Central memory CD4-positive, alpha-beta T cell (primary cell): ENCODE results near the gene COL19A1.
"Not testable (repeated sequence)": the region's sequence is repeated elsewhere in the genome, so short reads cannot be mapped to it uniquely, and the experiment has no call there.

Experiments
- DNase-seq: peaks from one replicate; pipeline ENCODE4 v3.0.0; 2022

Gene COL19A1

DNA sequence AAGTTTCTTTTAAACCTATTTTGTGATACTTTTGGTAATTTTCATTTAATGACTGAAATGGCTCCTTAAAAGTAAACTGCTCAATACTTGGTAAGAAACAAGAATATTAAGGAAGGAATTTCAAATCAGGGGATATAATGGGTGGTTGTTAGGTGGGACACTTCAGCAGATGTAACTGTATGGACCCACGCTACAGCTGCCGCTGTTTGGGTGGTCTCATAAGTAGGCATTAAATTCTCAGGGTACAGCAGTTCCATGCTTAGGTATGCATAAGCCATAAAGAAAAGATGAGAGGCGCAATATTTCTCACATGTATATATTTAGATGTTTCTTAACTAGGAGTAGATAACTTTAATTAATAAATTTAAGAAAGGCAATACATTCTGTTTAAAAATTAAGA, 35.0 kb downstream of the COL19A1 start:
- DNase-seq: no peak

DNA sequence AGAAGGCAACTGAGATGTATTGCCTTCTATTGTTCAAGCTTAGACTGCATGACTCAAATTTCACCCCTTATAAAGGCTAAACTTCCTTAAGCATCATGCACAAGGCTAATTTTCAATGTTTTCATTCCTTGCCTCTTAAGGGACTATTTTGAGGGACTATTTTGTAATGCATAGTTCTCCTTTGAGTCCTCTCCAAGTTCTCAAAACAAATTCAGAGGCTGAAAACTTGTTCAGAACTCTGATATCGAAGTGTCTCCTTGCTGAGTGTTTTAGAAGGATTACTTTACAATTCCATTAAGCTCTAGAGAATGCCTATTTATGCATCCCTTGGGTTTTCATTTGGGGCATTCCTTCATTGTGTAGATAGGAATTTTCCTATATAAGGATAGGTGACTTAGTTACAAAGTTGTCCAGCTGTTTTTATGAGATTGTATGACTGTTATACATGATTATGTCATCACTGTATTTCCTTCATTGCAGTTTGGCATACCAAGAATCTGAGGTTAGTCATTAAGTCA, 41.7 kb downstream of the COL19A1 start:
- no peak for DNase-seq

DNA sequence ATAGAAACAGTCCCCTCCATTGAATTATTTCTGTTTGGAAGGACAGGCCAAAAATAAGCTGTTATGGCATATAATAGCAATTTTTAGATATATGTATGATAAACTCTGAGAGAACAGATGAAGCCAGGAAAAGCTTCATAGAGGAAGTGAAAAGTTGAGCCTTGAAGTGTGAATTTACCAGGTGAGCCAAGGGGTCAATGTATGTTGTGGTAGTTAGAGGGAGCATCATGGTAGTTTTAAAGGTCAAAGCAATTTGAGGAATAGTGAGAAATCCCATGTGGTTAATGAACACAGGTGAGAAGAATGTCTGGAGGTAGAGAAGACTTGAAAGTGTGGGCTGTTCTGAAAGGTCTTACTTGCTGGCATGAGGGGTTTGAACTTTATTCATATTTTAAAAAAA, 47.0 kb downstream of the COL19A1 start:
- DNase-seq: no peak

DNA sequence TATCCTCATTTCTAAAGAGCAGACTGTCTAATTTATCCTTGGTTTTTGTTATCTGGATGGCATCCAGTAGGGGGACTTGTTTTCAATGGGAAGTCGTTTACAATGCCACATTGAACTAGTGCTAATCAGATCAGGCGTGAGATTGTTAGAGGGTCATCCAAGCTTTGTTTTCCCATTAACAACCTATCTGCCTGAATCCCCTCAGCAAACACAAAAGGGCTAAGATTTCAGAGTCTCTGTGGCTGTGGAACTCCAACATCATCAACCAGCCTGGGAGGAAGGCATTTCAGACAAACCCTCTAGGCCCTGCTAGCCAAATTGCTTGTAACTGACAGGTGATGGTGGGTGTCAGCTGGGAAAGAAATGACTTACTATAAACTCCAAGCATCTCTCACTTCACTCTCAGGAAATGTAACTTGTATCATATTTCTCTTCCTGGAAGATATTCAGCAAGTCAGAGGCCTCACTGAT, 47.7 kb downstream of the COL19A1 start:
- DNase-seq: no peak

DNA sequence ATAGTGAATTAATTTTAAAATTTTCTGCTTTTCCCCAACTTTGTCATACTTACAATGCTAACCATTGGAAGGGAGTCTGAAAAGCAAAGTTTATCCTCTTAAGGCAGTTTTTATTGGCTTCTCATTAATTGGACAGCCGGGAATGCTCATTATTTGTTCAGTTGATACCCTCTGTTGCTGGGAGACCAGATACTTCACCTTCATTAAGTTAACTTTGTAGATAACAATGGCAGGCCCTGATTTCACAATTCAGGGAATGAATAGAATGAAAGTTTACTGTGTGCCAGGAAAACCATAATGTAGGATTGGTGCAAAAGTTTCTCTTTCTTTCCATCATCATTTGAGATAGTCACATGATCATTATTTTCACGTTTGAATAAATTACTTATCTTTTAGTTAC, 49.0 kb downstream of the COL19A1 start:
- no peak for DNase-seq

DNA sequence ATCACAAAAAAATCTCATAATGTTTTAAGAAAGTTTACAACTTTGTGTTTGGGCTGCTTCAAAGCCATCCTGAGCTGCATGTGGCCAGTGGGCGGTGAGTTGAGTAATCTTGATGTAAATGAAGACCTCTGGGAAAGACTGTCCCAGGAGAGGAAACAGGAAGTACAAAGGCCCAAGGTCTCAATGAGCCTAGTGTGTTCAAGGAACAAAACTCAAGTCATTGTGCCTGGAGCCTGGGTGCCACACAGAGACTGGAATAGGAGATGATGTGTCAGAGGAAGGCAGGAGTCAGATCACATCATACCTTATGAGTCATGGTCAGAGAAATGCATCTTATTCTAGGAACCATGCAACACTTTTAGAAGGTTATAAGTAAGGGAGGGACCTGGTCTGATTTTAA, 51.5 kb downstream of the COL19A1 start:
- DNase-seq: no peak

DNA sequence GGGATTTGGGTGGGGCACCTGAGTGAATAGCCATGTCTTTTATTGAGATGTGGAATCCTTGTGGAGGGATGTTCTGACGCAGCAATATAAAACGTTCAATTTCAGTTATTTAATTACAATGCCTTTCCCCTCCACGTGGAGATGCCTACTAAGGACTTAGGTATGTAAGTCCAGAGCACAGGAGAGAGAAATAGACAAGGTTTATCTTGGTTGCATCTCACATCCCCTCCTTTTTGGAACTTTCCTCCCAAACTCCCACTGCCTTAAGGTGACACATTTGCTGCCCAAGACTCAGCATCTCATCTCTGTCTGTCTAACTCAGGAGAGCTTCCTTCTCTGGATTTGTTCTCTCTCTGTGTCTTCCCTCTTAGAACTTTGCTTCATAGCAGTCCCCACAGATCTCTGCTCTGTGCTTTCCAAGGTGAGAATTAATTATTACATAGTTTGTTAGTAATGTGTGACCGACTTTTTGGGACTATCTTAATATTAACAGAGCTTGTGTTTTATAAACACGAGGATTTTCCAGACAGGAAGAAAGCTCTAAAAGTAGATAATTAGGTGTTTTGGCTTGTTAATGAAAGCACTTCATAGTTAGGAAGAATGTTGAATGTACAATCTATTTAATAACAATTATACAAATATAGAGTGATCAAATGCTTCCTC, 52.6 kb downstream of the COL19A1 start:
- no peak for DNase-seq

DNA sequence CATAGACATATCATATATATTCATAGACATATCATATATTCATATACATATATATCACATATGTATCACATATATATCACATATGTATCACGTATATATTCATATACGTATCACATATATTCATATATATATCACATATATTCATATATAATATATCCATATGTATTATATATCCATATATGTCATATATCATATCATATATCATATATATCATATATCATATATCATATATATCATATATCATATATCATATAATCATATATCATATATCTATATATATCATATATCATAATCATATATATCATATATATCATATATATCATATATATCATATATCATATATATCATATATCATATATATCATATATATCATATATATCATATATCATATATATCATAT, 54.7 kb downstream of the COL19A1 start:
- DNase-seq: not testable (repeated sequence)

DNA sequence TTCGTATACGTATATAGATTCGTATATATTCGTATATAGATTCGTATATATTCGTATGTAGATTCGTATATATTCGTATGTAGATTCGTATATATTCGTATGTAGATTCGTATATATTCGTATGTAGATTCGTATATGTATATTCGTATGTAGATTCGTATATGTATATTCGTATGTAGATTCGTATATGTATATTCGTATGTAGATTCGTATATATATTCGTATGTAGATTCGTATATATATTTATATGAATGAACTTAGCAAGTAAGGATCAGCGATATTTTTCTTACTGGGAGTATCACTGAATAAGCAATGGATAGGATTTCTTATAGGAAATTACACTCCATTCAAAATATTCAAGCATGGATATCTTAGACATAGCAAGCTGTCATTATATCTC, 55.3 kb downstream of the COL19A1 start:
- DNase-seq: not testable (repeated sequence)

DNA sequence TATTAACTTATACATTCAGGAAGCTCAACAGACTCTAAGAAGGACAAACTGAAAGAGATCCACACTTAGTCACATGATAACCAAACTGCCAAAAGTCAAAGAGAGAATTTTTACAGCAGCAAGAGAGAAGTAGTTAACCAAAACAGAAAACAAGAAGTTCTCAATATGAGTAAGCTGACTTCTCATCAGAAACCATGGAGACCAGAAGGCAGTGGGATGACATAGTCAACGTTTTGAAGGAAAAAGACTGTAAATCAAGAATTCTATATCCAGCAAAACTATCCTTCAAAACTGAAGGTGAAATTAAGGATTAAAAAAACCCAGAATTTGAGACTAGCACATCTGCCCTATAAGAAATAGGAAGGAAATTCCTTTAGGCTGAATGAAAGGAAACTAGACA, 60.4 kb downstream of the COL19A1 start:
- no peak for DNase-seq

DNA sequence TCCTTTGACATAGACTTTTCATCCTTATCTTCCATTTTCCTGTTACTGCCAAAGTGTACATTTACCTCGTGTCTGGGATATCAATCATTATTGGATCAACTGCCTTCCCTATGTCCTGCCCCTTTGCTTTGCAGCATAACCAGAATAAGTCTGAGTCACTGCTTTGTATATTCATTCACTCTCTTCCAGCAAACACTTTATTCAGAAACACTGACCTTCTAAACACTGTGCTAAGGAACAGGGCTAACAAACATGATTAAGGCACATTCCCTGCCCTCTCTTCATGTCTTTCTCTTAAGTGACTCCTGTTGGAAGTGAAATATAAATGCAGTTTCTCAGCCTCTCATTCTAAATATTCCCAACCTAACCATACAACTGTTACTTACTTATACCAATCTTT, 66.9 kb downstream of the COL19A1 start:
- DNase-seq: no peak

DNA sequence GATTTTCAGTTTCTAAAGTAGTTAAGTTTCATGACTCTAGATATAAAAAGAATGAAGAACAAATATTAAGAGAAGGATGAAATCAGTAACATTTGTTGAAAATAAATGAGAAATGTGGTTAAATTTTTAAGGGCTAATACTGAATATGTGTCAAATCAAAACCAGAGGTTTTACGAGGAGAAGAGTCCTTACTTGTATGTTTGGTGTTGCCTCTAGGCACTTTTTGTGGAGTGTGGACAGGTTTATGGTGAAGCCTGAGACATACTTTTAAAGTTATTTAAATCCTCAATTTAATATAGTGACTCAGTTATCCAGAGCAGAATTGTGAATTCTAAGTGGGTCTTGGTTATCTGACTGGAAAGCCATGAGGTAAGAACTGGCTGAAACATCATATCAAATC, 68.7 kb downstream of the COL19A1 start:
- no peak for DNase-seq

DNA sequence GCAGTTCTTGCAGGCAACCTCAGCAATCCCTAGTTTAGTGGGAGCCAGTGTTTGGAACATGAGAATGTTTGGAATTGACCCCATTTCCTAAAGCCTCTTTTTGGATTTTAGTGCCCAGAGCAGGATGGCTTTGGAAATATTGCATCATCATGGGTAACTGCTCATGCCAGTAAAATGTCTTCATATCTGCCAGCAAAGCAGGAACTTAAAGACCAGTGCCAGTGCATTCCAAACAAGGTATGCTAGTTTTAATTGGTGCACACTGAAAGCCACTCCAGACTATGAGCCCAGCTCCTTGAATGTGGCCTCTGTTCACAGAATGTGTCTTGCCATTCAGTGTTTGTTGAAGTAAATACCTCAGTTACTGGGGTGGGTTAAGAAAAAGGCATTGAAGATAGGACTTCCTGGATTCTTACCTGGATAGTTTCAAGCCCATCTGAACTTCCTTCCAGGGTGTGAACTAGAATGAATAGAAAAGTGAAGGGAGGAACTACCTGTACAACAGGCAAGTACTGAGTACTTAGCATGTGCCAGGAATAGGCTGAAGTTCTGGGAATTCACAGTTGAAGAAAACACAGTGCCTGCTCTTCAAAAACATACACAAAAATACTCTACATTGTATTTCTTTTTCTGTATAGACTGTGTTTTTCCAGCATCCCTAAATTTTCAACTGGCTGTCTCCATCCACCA, 70.5 kb downstream of the COL19A1 start:
- DNase-seq: no peak

DNA sequence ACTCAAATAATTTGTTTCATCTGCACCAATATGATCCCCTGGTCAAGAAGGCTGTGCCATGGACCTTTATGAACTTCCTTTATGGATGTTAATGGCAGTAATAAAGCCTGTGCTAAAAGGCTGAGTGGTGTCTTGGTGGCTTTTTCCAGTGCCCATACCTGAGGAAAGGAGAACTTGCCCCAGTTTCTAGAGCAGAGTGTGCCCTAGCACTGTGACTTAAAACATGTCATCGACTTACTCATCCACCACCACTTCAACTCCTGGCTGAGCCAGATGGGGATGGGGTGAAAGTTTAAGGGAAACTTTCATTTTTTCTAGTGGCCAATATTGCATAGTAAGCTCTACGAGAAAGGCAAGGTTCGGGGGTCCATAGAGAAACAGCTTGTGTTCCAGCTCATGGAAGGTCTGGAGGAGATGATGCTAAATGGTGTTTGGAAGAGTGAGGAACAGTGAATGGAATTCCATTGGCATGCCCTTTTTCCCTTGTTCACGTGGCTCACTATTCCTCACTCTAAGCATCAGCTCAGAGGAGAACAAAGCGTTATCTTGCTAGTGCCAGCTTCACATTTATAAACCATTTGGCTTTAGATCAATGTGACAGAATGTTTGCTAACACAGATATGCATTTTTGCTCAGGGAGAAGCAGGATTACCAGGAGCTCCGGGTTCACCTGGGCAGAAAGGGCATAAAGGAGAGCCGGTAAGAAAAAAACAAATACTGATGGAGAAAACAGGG, 71.2 kb downstream of the COL19A1 start:
- no peak for DNase-seq

DNA sequence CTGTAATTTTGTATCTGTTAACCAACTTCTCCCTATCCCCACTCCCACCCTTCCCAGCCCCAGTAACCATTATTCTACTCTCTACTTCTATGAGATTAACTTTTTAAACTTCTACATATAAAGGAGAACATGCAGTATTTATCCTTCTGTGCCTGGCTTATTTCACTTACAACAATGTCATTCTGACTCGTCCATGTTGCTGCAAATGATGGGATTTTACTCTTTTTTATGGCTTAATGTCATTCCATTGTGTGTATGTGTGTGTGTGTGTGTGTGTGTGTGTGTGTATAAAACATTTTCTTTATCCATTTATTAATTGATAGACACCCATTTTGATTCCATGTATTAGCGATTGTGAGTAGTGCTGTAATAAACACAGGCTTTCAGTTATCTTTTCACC, 76.1 kb downstream of the COL19A1 start:
- DNase-seq: no peak

DNA sequence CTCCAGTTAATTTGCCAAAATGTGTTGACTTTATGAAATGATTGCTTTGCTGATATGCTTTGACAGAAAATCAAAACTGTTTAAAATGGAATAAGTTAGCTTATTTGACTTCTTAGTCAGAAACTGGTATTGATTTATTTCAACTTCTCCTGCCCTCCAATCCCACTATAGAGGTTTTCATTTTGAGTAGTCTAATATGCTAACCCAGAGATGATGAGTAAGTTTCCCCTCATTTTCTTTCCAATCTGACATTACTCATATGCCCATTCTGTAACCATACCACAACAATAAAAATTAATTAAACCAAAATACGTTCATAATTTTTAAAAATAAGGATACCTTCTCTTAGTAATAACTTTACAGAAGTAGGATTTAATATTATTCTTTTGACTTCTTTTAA, 78.8 kb downstream of the COL19A1 start:
- DNase-seq: no peak

DNA sequence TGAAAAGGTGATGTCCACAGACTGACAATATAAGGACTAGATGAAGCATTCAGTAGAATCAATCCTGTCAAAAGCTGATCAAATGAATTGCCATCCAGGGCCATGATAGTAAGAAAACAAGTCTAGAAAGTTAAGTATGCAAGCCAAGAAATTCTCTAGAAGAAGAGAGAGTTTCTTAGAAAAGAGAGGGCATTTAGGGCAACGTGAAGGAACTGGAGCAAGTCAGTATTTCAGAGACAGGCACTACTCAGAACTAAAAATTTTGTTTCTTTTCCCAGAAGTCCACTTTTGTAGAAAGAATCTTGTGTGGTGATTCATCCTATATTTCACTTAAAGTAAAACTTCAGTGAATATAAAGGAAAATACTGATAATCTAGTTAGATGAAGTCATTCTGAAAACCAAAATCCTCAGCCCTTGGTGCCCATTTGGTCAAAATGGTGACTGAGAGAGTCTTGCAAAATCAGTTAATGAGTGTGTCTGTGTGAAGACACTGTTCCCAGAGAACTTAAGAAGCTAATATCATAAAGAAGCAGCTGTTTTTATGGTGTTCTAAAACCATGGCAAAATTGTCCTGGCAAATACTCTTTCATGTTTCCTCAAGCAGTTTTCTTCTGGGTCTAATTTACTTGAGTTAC, 82.2 kb downstream of the COL19A1 start:
- DNase-seq: no peak

DNA sequence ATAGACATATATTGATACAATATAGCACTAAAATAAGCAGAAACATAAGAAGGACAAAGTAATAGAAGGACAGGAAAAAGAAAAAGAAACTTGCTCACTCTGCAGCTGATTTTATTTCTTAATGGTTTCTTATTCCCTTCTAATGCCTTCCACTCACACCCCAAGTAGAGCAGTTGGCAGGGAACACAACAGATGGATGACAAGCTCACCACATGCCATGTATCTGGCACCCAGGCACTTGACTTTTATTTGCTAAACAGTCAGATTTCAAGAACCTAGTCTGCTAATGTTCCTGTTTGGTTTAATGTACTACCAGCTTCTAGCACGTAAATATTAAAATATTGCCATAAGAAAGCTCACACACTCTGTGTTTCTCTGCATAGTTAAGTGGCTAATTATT, 87.1 kb downstream of the COL19A1 start:
- DNase-seq: no peak

DNA sequence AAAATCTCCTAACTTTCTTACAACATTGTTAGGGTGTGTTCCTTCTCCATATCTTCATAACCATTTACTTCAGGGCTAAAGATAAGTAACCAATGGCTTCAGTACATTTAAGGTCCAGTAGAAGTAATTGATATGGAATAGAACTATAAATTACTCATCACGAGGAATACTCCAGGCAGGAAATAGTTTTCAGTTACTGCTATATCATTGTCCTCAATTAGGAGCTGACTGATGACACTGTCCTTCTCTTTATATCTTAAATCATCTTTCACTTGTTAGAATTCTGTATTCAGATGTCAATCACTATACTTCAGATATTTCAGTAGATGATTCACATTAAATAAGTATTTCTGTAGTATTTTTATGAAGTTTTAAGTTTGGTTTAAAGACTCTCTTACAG, 88.4 kb downstream of the COL19A1 start:
- DNase-seq: no peak

DNA sequence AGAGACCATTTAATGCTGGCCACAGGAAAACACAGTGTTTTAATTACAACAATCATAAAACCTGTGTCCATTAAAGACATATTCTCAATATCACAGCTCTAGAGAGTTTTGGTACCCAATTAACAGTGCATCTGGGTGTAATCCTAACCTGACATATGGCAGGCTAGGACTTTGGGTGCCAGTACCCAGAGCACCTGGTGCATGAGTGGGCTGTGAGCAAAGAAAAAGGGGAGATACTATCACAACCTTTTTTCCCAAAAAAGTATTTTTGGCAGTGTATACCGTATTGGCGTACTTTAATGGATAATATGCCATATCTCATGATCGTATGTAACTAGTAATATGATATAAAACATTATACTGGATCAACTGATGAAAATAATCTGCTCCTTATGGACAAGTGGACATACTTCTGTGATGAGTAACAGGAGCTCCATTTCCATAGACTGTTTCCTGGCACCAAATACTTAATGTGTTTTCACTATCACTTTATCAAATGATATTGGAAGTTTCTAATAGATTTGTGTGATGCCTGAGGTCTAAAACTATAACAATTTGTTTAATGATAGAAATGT, 91.7 kb downstream of the COL19A1 start:
- no peak for DNase-seq

DNA sequence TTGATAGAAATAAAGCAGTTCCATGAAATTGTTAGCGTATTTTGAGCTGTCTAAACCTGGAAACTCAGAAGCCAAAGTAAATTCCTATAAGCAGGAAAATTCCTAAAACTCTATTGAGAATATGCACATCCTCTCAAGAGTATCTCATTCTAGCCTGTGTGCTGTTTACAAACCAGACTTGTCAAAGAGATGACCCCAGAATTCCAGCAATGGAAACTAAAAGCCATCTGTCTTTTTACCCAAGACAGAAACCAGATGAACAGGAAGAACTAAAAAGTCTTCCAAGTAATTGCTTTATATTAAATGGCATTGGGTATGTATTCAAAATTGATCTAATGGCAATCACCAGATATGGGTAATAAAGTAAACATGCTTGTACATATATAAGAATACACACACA, 92.6 kb downstream of the COL19A1 start:
- no peak for DNase-seq

DNA sequence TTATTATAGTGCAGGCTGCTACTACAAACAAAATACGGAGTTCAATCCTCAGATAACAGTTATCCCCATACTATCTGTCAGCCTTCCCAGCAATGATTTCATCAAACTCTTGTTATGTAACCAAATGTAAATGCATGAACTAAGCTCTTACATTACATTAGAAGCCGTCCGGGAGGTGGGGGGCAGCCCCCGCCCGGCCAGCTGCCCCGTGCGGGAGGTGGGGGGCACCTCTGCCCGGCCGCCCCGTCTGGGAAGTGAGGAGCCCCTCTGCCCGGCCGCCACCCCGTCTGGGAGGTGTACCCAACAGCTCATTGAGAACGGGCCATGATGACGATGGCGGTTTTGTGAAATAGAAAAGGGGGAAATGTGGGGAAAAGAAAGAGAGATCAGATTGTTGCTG, 99.6 kb downstream of the COL19A1 start:
- DNase-seq: not testable (repeated sequence)

DNA sequence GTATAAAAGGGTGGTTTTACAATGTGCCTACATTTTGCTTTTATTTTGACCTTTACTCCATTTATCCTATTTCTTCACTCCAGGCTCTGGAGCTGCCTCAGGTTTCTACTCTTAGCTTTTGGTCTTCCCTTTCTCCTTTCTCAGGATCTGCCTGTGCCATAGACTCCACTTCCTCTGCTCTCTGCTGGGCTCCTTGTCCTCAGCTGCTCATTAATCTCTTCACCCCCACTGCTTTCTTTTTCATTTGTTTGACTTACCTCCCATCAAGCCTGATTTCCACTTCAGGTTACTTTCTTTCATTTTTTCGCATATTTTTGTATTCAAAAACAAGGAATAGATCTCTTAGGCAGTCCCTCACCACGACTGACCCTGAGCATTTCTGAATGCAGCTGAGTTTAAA, 106.8 kb downstream of the COL19A1 start:
- DNase-seq: no peak
